CD14-positive monocyte (primary cell): ENCODE measurements around the gene C2CD2. TPM values are rescaled to one million over a fixed set of nuclear protein-coding genes. Genes with fewer than 3 reads are reported as not detected.
A peak's percentile ranks its signal among the peaks of the same experiment; 100 is the strongest.

Experiments
- DNase-seq, 3 donors: peaks; one replicate each; pipeline ENCODE4 v3.0.0-alpha.2; 2011 to 2022
- H2AFZ ChIP-seq: 2 replicates; pipeline ENCODE4 v1.6.0; 2012; ENCODE audit warnings: mild to moderate bottlenecking, low read depth, low read length, inconsistent platforms; ENCODE audit not compliant: insufficient read depth, poor library complexity, severe bottlenecking
- H3K27ac ChIP-seq, 2 donors: 1 replicate in 1 of 2; 2 replicates in 1 of 2; pipeline ENCODE4 v1.5.1; 2012 to 2013; ENCODE audit warnings: low read length in 2 of 2, control low read depth in 1 of 2, inconsistent platforms in 1 of 2, low read depth in 1 of 2, mild to moderate bottlenecking in 1 of 2
- H3K27me3 ChIP-seq, 2 donors: one replicate each; pipeline versions ENCODE4 v1.6.0 to v1.6.1; 2011 to 2013; ENCODE audit warnings: low read length in 2 of 2; ENCODE audit not compliant: control insufficient read depth in 2 of 2, insufficient read depth in 2 of 2
- H3K36me3 ChIP-seq, 2 donors: replicated peaks in 1 of 2; 1 replicate in 1 of 2; 2 replicates in 1 of 2; pipeline versions ENCODE4 v1.5.1 to v1.6.1; 2012 to 2013; ENCODE audit warnings: low read length in 2 of 2, control low read depth in 1 of 2, inconsistent platforms in 1 of 2, mild to moderate bottlenecking in 1 of 2; ENCODE audit not compliant: insufficient read depth in 2 of 2, control insufficient read depth in 1 of 2
- H3K4me1 ChIP-seq, 2 donors: 1 replicate in 1 of 2; 2 replicates in 1 of 2; pipeline versions ENCODE4 v1.5.1 to v1.6.1; 2012 to 2013; ENCODE audit warnings: low read length in 2 of 2, control low read depth in 1 of 2, inconsistent platforms in 1 of 2, mild to moderate bottlenecking in 1 of 2, moderate library complexity in 1 of 2; ENCODE audit not compliant: insufficient read depth in 2 of 2, control insufficient read depth in 1 of 2
- H3K4me2 ChIP-seq: replicated peaks from 2 replicates; pipeline ENCODE3; 2012; ENCODE audit warnings: low read length, moderate library complexity, mild to moderate bottlenecking; ENCODE audit not compliant: poor library complexity, severe bottlenecking; ENCODE audit errors: extremely low read depth
- H3K4me3 ChIP-seq, 3 experiments: fragments of 200-600 bp in 1 of 3; sonication (generic) in 1 of 3; replicated peaks in 1 of 3; 1 replicate in 2 of 3; 2 replicates in 1 of 3; pipeline ENCODE4 v1.5.1; 2011 to 2013; ENCODE audit warnings: low read length in 3 of 3, mild to moderate bottlenecking in 3 of 3, control low read depth in 2 of 3, low read depth in 2 of 3, inconsistent platforms in 1 of 3, moderate library complexity in 1 of 3
- H3K79me2 ChIP-seq: 2 replicates; pipeline ENCODE4 v1.6.0; 2012; ENCODE audit warnings: mild to moderate bottlenecking, control low read depth, inconsistent platforms, low read length, moderate library complexity; ENCODE audit not compliant: insufficient read depth
- H3K9ac ChIP-seq: 2 replicates; pipeline ENCODE4 v1.6.0; 2017; ENCODE audit warnings: low read length, mild to moderate bottlenecking; ENCODE audit not compliant: insufficient read depth, poor library complexity, severe bottlenecking
- H3K9me3 ChIP-seq, 2 donors: replicated peaks in 1 of 2; 1 replicate in 1 of 2; 2 replicates in 1 of 2; pipeline versions ENCODE4 v1.5.1 to v1.6.1; 2012 to 2013; ENCODE audit warnings: low read length in 2 of 2, control low read depth in 1 of 2; ENCODE audit not compliant: control insufficient read depth in 1 of 2, insufficient read depth in 1 of 2
- H4K20me1 ChIP-seq: 2 replicates; pipeline ENCODE4 v1.6.0; 2012; ENCODE audit warnings: mild to moderate bottlenecking, low read length, control low read depth, moderate library complexity; ENCODE audit not compliant: insufficient read depth
- H3K27ac Mint-ChIP-seq, 7 donors: one replicate each; pipeline ENCODE4 v1.8.0; 2020; ENCODE audit warnings: mild to moderate bottlenecking in 7 of 7, mixed read lengths in 7 of 7, moderate library complexity in 6 of 7, inconsistent platforms in 2 of 7
- H3K27me3 Mint-ChIP-seq, 3 donors: one replicate each; pipeline ENCODE4 v1.8.0; 2021 to 2022; ENCODE audit warnings: low read depth in 3 of 3, mild to moderate bottlenecking in 3 of 3, mixed read lengths in 3 of 3, moderate library complexity in 3 of 3, inconsistent platforms in 1 of 3
- H3K36me3 Mint-ChIP-seq, 2 donors: one replicate each; pipeline ENCODE4 v1.8.0; 2020; ENCODE audit warnings: mixed read lengths in 2 of 2, inconsistent platforms in 1 of 2, mild to moderate bottlenecking in 1 of 2
- H3K4me1 Mint-ChIP-seq: one replicate; pipeline ENCODE4 v1.8.0; 2020; ENCODE audit warnings: mild to moderate bottlenecking, mixed read lengths
- H3K4me3 Mint-ChIP-seq, 2 donors: one replicate each; pipeline ENCODE4 v1.8.0; 2020; ENCODE audit warnings: mild to moderate bottlenecking in 2 of 2, mixed read lengths in 2 of 2, moderate library complexity in 1 of 2
- H3K9me3 Mint-ChIP-seq, 7 donors: one replicate each; pipeline ENCODE4 v1.8.0; 2020 to 2022; ENCODE audit warnings: mixed read lengths in 7 of 7, mild to moderate bottlenecking in 6 of 7, moderate library complexity in 6 of 7, inconsistent platforms in 2 of 7
- WGBS: methylation state at CpG from one replicate; pipeline ENCODE4 v1.1.5; 2013; ENCODE audit warnings: missing lambda C conversion rate; ENCODE audit not compliant: insufficient coverage; 5-methylcytosine and 5-hydroxymethylcytosine counted together
- intact Hi-C, 2 donors: fragments of 100-400 bp; cut with micrococcal nuclease; formaldehyde crosslinking; loops; one replicate each; pipeline versions ENCODE4 v1.15.0 to v1.15.1; 2023
- polyA plus RNA-seq, 3 donors: library from polyadenylated mRNA; depleted of rRNA in 1 of 3; unstranded in 2 of 3; stranded (reverse) in 1 of 3; fragments of 300-500 nt in 2 of 3; fragments of >200 nt in 1 of 3; fragmentation: Illumina TruSeq in 2 of 3; gene quantifications; 1 replicate in 2 of 3; 2 replicates in 1 of 3; pipeline ENCODE4 v1.2.3, GENCODE V29; 2012 to 2021
- TF ChIP-seq, protein P1 (sequence below): fragments of 200-600 bp; IDR thresholded peaks from one replicate; pipeline ENCODE4 v1.8.0; 2022; ENCODE audit warnings: antibody characterized with exemption, mild to moderate bottlenecking

C2CD2 gene
- polyA plus RNA-seq, 3 donors: 1.4 to 17.0 (median 3.8) TPM

DNA sequence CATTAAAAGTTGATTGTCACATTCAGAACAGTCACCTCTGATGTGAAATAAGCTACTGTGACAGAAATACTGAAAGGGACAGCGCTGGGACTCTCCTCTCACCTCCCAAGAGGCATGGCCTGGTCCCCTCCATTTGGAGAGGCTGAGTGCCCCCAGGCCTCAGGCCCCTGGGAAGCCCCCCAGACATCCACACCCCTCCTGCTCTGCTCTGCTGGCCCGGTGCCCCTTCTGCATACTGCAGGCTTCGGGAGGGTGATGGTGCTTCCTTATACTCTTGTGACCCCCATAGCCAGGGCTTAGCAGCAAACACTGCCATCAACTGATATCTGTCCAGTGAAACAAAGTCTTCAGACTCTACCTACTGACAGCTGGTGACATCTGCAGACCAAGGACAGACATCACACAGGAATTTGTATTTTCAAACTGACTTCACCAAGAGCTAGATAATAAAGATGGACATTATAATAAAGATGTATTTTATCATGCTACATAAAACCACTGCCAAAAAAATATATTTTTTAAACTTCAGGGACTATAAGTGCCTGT lies 36.9 kb downstream of the C2CD2 start:
- Histone ChIP-seq H3K27me3 (no peaks in the 10 kb centered on the region), H3K27ac (no peak overlapping the region), H3K4me3 (no peak overlapping the region), H3K9ac (no peak overlapping the region), H3K4me1 (peaks cover 11 to 14% of the 10 kb centered on the region in 2 donors), H4K20me1 (no peaks in the 10 kb centered on the region), H2AFZ (no peak overlapping the region), H3K9me3 (no peaks in the 10 kb centered on the region), H3K79me2 (no peaks in the 10 kb centered on the region), H3K36me3 (peaks cover 36 to 64% of the 10 kb centered on the region in 2 donors), H3K4me2 (no peak overlapping the region)
- DNase-seq: no peak
- Mint-ChIP-seq H3K27me3 (peaks cover 0 to 2% (median 2%) of the 10 kb centered on the region in 3 donors), H3K4me1 (peaks cover 12% of the 10 kb centered on the region), H3K27ac (peak overlapping the region in 1 of 7 donors; percentile 32), H3K9me3 (peaks cover 0 to 2% (median 0%) of the 10 kb centered on the region in 7 donors), H3K4me3 (no peak overlapping the region), H3K36me3 (peaks cover 53 to 59% of the 10 kb centered on the region in 2 donors)
- WGBS: 100% methylated on average over 3 of the region's 3 CpGs
- TF ChIP-seq, protein P1, sequence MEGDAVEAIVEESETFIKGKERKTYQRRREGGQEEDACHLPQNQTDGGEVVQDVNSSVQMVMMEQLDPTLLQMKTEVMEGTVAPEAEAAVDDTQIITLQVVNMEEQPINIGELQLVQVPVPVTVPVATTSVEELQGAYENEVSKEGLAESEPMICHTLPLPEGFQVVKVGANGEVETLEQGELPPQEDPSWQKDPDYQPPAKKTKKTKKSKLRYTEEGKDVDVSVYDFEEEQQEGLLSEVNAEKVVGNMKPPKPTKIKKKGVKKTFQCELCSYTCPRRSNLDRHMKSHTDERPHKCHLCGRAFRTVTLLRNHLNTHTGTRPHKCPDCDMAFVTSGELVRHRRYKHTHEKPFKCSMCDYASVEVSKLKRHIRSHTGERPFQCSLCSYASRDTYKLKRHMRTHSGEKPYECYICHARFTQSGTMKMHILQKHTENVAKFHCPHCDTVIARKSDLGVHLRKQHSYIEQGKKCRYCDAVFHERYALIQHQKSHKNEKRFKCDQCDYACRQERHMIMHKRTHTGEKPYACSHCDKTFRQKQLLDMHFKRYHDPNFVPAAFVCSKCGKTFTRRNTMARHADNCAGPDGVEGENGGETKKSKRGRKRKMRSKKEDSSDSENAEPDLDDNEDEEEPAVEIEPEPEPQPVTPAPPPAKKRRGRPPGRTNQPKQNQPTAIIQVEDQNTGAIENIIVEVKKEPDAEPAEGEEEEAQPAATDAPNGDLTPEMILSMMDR: no peak
- intact Hi-C loops: no loop called here

DNA sequence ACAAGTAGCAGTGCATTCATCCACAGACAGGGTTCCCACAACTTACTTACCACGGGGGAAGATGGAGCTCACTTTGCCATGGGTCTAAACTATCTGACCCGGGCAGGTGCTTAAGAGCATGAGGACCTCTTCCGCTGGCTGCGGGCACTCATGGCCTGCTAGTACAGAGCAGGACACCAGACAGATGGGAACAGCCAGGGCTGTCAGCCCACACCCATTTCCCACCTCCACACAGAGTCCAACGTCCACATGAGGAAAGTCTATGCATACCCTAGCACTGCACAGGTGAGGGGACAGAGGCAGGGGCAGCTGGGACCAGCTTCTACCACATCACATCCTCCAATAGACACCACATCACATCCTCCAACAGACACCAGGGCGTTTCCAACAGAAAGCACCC lies 38.9 kb downstream of the C2CD2 start:
- H4K20me1 ChIP-seq: no peaks in the 10 kb centered on the region
- no peak overlapping the region for H2AFZ ChIP-seq
- peaks cover 40 to 81% of the 10 kb centered on the region in 2 donors for H3K36me3 ChIP-seq
- H3K27me3 ChIP-seq: no peaks in the 10 kb centered on the region
- Mint-ChIP-seq H3K27me3 (peaks cover 0 to 2% (median 2%) of the 10 kb centered on the region in 3 donors), H3K9me3 (peaks cover 0 to 2% (median 0%) of the 10 kb centered on the region in 7 donors), H3K27ac (no peak overlapping the region), H3K4me1 (no peaks in the 10 kb centered on the region), H3K36me3 (peaks cover 67 to 69% of the 10 kb centered on the region in 2 donors), H3K4me3 (no peak overlapping the region)
- DNase-seq: no peak
- H3K4me3 ChIP-seq: no peak overlapping the region
- no peaks in the 10 kb centered on the region for H3K79me2 ChIP-seq
- H3K9me3 ChIP-seq: no peaks in the 10 kb centered on the region
- H3K4me2 ChIP-seq: no peak overlapping the region
- WGBS: 93% methylated on average over 6 of the region's 6 CpGs
- H3K9ac ChIP-seq: no peak overlapping the region
- TF ChIP-seq, protein P1: no peak
- intact Hi-C loops: no loop called here
- H3K4me1 ChIP-seq: no peaks in the 10 kb centered on the region
- H3K27ac ChIP-seq: no peak overlapping the region
